ENCODE results near the gene TRPV4.
A peak's percentile ranks its signal among the peaks of the same experiment; 100 is the strongest.

TRPV4 gene

GRCh38 chr12:109738878-109739665 is 94.1 kb downstream of the TRPV4 start:
- DNase-seq = no peak

- no peak for DNase-seq
Measured at GRCh38 chr12:109738209-109738608, 95.0 kb downstream of the TRPV4 start.

GRCh38 chr12:109737631-109738030 is 95.6 kb downstream of the TRPV4 start:
- no peak for DNase-seq

GRCh38 chr12:109737126-109737525 is 96.1 kb downstream of the TRPV4 start:
- no peak for DNase-seq

DNA sequence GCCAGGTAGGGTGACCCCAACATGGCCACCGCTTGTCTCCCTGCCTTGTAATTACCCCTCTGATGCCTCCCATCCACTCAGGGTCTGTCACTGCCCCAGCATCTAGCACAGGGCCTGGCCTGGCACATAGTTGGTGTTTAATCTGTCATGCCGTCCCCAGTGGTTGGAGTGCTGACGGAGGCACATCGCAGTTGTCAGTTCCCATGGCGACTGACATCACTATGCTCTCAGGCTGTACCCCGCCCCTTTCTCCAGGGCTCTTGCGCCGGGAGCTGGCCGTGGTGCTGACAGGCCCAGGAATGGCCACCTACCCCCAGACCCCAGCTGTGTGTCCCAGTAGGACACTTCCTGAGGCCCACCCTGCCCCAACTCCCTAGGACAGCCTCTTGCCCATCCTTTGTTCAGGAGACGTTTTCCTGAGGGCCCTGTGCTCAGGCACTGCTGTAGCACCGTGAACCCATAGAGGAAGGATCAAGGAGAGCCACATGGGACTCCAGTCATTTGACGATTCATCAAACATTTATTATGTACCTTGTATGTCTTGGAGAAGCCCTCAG is 96.6 kb downstream of the TRPV4 start:
- no peak for DNase-seq

GRCh38 chr12:109735825-109736551 is 97.2 kb downstream of the TRPV4 start:
- no peak for DNase-seq

GRCh38 chr12:109735051-109735521 is 98.1 kb downstream of the TRPV4 start:
- no peak for DNase-seq

GRCh38 chr12:109734219-109735000 is 98.8 kb downstream of the TRPV4 start:
- peak; percentile 73 for DNase-seq
